M059J (cell line): ENCODE data around the gene DAP. TPM values are rescaled to one million over a fixed set of nuclear protein-coding genes. Genes with fewer than 3 reads are reported as not detected.
"Not testable (repeated sequence)": the region's sequence is repeated elsewhere in the genome, so short reads cannot be mapped to it uniquely, and the experiment has no call there.

Experiments
- DNase-seq: peaks from one replicate; pipeline ENCODE4 v3.0.0-alpha.2; 2012; ENCODE audit warnings: low read depth
- total RNA-seq: library from RNA; depleted of rRNA; stranded (reverse); fragments of >200 nt; shearing (Covaris generic); gene quantifications from 2 replicates; pipeline ENCODE4 v1.2.3, GENCODE V29; 2014

The DAP gene
- total RNA-seq, 1 experiment from 2014 or later: 164 TPM

GRCh38 chr5:10654566-10654965 is 106.5 kb downstream of the DAP start:
- no peak for DNase-seq

GRCh38 chr5:10653751-10654400 is 107.2 kb downstream of the DAP start:
- no peak for DNase-seq

GRCh38 chr5:10653043-10653442 is 108.0 kb downstream of the DAP start:
- no peak for DNase-seq

GRCh38 chr5:10652606-10653005 is 108.4 kb downstream of the DAP start:
- no peak for DNase-seq

GRCh38 chr5:10652151-10652550 is 108.9 kb downstream of the DAP start:
- peak; percentile 32 for DNase-seq

GRCh38 chr5:10649666-10650380 is 111.2 kb downstream of the DAP start:
- no peak for DNase-seq

- DNase-seq: no peak
Measured at GRCh38 chr5:10648806-10649665, 112.0 kb downstream of the DAP start.

GRCh38 chr5:10647640-10648039 is 113.4 kb downstream of the DAP start:
- no peak for DNase-seq

- DNase-seq: peak; percentile 49
Measured at GRCh38 chr5:10645671-10646070, 115.4 kb downstream of the DAP start.

- DNase-seq: peak; percentile 22
Measured at GRCh38 chr5:10645146-10645545, 115.9 kb downstream of the DAP start.

- DNase-seq: no peak
Measured at GRCh38 chr5:10644192-10644591, 116.8 kb downstream of the DAP start.

GRCh38 chr5:10642367-10642766 is 118.7 kb downstream of the DAP start:
- DNase-seq: no peak

GRCh38 chr5:10639846-10640368 is 121.1 kb downstream of the DAP start:
- DNase-seq: no peak

- DNase-seq: not testable (repeated sequence)
Measured at GRCh38 chr5:10638723-10639122, 122.3 kb downstream of the DAP start.

GRCh38 chr5:10637944-10638343 is 123.1 kb downstream of the DAP start:
- DNase-seq: no peak

- DNase-seq: no peak
Measured at GRCh38 chr5:10636363-10637142, 124.5 kb downstream of the DAP start.

- DNase-seq: peak; percentile 62
Measured at GRCh38 chr5:10635867-10636350, 125.1 kb downstream of the DAP start.

GRCh38 chr5:10635257-10635866 is 125.7 kb downstream of the DAP start:
- DNase-seq: peak; percentile 88

GRCh38 chr5:10634562-10634961 is 126.5 kb downstream of the DAP start:
- DNase-seq: no peak

- no peak for DNase-seq
Measured at GRCh38 chr5:10634050-10634449, 127.0 kb downstream of the DAP start.
